HCEC 1CT (cell line): ENCODE results near the gene SCD5.

Experiments
- DNase-seq: peaks from one replicate; pipeline ENCODE4 v3.0.0-alpha.2; 2017

SCD5 gene

GRCh38 chr4:82718162-82718940 lies 80.2 kb downstream of the SCD5 start:
- no peak for DNase-seq

GRCh38 chr4:82715731-82716617 lies 82.6 kb downstream of the SCD5 start:
- peak; percentile 20 for DNase-seq

GRCh38 chr4:82713856-82714255 lies 84.7 kb downstream of the SCD5 start:
- no peak for DNase-seq

GRCh38 chr4:82712561-82712960 lies 86.0 kb downstream of the SCD5 start:
- no peak for DNase-seq

- DNase-seq = no peak
Observed at GRCh38 chr4:82711158-82711785, 87.3 kb downstream of the SCD5 start.

- no peak for DNase-seq
Observed at GRCh38 chr4:82710197-82710929, 88.2 kb downstream of the SCD5 start.

- no peak for DNase-seq
Observed at GRCh38 chr4:82708982-82709381, 89.6 kb downstream of the SCD5 start.

- DNase-seq = no peak
Observed at GRCh38 chr4:82706349-82707000, 92.1 kb downstream of the SCD5 start.

GRCh38 chr4:82705928-82706300 lies 92.7 kb downstream of the SCD5 start:
- DNase-seq = no peak

- no peak for DNase-seq
Observed at GRCh38 chr4:82705169-82705927, 93.2 kb downstream of the SCD5 start.

- peak; percentile 57 for DNase-seq
Observed at GRCh38 chr4:82704156-82704555, 94.4 kb downstream of the SCD5 start.

- no peak for DNase-seq
Observed at GRCh38 chr4:82698412-82698811, 100.2 kb downstream of the SCD5 start.

GRCh38 chr4:82697561-82697960 lies 101.0 kb downstream of the SCD5 start:
- no peak for DNase-seq

GRCh38 chr4:82696117-82696860 lies 102.3 kb downstream of the SCD5 start:
- no peak for DNase-seq

GRCh38 chr4:82694892-82695291 lies 103.7 kb downstream of the SCD5 start:
- DNase-seq = no peak

- DNase-seq = no peak
Observed at GRCh38 chr4:82694046-82694445, 104.5 kb downstream of the SCD5 start.

- DNase-seq = no peak
Observed at GRCh38 chr4:82692101-82692780, 106.4 kb downstream of the SCD5 start.

GRCh38 chr4:82691431-82691830 lies 107.2 kb downstream of the SCD5 start:
- DNase-seq = no peak

GRCh38 chr4:82688091-82688795 lies 110.4 kb downstream of the SCD5 start:
- DNase-seq = no peak

GRCh38 chr4:82687531-82687930 lies 111.1 kb downstream of the SCD5 start:
- DNase-seq = no peak
